Loucy (cell line): ENCODE results near the gene TBCD.

Source experiments
- EZH2phosphoT487 ChIP-seq: fragments of 200-600 bp; IDR thresholded peaks from 2 replicates; pipeline ENCODE4 v1.6.1; 2018; ENCODE audit warnings: antibody characterized with exemption, mild to moderate bottlenecking, moderate library complexity, borderline replicate concordance
- TF ChIP-seq, protein P1 (sequence below): fragments of 200-600 bp; sonication (generic); conservative IDR thresholded peaks from 2 replicates; pipeline ENCODE4 v1.5.1; 2014; ENCODE audit warnings: mild to moderate bottlenecking, antibody characterized with exemption, low read length

GRCh38 chr17:82804442-82805191 is 52.8 kb downstream of the TBCD start:
- TF ChIP-seq, protein P1, sequence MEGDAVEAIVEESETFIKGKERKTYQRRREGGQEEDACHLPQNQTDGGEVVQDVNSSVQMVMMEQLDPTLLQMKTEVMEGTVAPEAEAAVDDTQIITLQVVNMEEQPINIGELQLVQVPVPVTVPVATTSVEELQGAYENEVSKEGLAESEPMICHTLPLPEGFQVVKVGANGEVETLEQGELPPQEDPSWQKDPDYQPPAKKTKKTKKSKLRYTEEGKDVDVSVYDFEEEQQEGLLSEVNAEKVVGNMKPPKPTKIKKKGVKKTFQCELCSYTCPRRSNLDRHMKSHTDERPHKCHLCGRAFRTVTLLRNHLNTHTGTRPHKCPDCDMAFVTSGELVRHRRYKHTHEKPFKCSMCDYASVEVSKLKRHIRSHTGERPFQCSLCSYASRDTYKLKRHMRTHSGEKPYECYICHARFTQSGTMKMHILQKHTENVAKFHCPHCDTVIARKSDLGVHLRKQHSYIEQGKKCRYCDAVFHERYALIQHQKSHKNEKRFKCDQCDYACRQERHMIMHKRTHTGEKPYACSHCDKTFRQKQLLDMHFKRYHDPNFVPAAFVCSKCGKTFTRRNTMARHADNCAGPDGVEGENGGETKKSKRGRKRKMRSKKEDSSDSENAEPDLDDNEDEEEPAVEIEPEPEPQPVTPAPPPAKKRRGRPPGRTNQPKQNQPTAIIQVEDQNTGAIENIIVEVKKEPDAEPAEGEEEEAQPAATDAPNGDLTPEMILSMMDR, result no peak
- no peak for TF ChIP-seq EZH2phosphoT487
